ENCODE measurements around the gene SPTBN1.

SPTBN1 gene

GRCh38 chr2:54444503-54444902, 11.6 kb upstream of the SPTBN1 start:
- CTCF ChIA-PET: no interaction called here
- POLR2A ChIA-PET: no interaction called here
- no peak for DNase-seq (ENCODE audit: extremely low spot score)
- no peak for TF ChIP-seq FOXK2 (IDR thresholded peaks at IDR 0.05)
- TF ChIP-seq FOXM1 (IDR thresholded peaks at IDR 0.05; ENCODE audit: borderline replicate concordance): no peak
- no peak for TF ChIP-seq PKNOX1 (IDR thresholded peaks at IDR 0.05)
- no peak for TF ChIP-seq NFRKB (IDR thresholded peaks at IDR 0.05)
- TF ChIP-seq CTBP1 (IDR thresholded peaks at IDR 0.05; ENCODE audit: borderline replicate concordance): no peak
- no peak for TF ChIP-seq L3MBTL2 (conservative IDR thresholded peaks at IDR 0.05)
- TF ChIP-seq TARDBP (IDR thresholded peaks at IDR 0.05): no peak
- no peak for TF ChIP-seq HDGF (IDR thresholded peaks at IDR 0.05; ENCODE audit: borderline replicate concordance)
- no peak for TF ChIP-seq ARNT (IDR thresholded peaks at IDR 0.05)

- CTCF ChIA-PET: interaction anchor here (0.7 kb wide), 1 partner anchor 20 kb away, joined by 3 read pairs; no protein-coding TSS in a partner anchor
- no peak for DNase-seq (ENCODE audit: extremely low spot score)
- POLR2A ChIA-PET: no interaction called here
- TF ChIP-seq ELF4 (IDR thresholded peaks at IDR 0.05) (no peak), CTBP1 (IDR thresholded peaks at IDR 0.05; ENCODE audit: borderline replicate concordance) (no peak), L3MBTL2 (conservative IDR thresholded peaks at IDR 0.05) (no peak), ARNT (IDR thresholded peaks at IDR 0.05) (no peak), ZNF384 (IDR thresholded peaks at IDR 0.05) (no peak), HDGF (IDR thresholded peaks at IDR 0.05; ENCODE audit: borderline replicate concordance) (no peak), LEF1 (IDR thresholded peaks at IDR 0.05; ENCODE audit: borderline replicate concordance) (no peak), TARDBP (IDR thresholded peaks at IDR 0.05) (no peak), FOXK2 (IDR thresholded peaks at IDR 0.05) (no peak), BHLHE40 (IDR thresholded peaks at IDR 0.05; ENCODE audit: borderline replicate concordance) (no peak)
These were observed 10.0 kb upstream of the SPTBN1 start for GRCh38 chr2:54446122-54446521.

- ChIA-PET POLR2A (no interaction called here), CTCF (interaction anchor here (0.7 kb wide), 1 partner anchor 20 kb away, joined by 3 read pairs; no protein-coding TSS in a partner anchor)
- no peak for TF ChIP-seq HDGF (IDR thresholded peaks at IDR 0.05; ENCODE audit: borderline replicate concordance)
- TF ChIP-seq LEF1 (IDR thresholded peaks at IDR 0.05; ENCODE audit: borderline replicate concordance): no peak
- no peak for TF ChIP-seq PKNOX1 (IDR thresholded peaks at IDR 0.05)
- no peak for TF ChIP-seq ZNF384 (IDR thresholded peaks at IDR 0.05)
- TF ChIP-seq L3MBTL2 (conservative IDR thresholded peaks at IDR 0.05): no peak
- no peak for TF ChIP-seq BHLHE40 (IDR thresholded peaks at IDR 0.05; ENCODE audit: borderline replicate concordance)
- no peak for TF ChIP-seq CTBP1 (IDR thresholded peaks at IDR 0.05; ENCODE audit: borderline replicate concordance)
- TF ChIP-seq FOXM1 (IDR thresholded peaks at IDR 0.05; ENCODE audit: borderline replicate concordance): no peak
- no peak for TF ChIP-seq FOXA1 (IDR thresholded peaks at IDR 0.05)
- TF ChIP-seq NFRKB (IDR thresholded peaks at IDR 0.05): no peak
- TF ChIP-seq ELF4 (IDR thresholded peaks at IDR 0.05): no peak
- TF ChIP-seq FOXK2 (IDR thresholded peaks at IDR 0.05): no peak
- no peak for DNase-seq (ENCODE audit: extremely low spot score)
These were observed 9.5 kb upstream of the SPTBN1 start for GRCh38 chr2:54446625-54447024.

GRCh38 chr2:54454548-54455130, 1.5 kb upstream of the SPTBN1 start:
- POLR2A ChIA-PET: no interaction called here
- DNase-seq (ENCODE audit: extremely low spot score): no peak
- CTCF ChIA-PET: no interaction called here
- TF ChIP-seq FOXA1 (IDR thresholded peaks at IDR 0.05) (no peak), NFRKB (IDR thresholded peaks at IDR 0.05) (no peak), HDGF (IDR thresholded peaks at IDR 0.05; ENCODE audit: borderline replicate concordance) (no peak), L3MBTL2 (conservative IDR thresholded peaks at IDR 0.05) (no peak), BHLHE40 (IDR thresholded peaks at IDR 0.05; ENCODE audit: borderline replicate concordance) (no peak), SUZ12 (IDR thresholded peaks at IDR 0.05) (no peak), SP1 (IDR thresholded peaks at IDR 0.05) (no peak), ARNT (IDR thresholded peaks at IDR 0.05) (no peak), PKNOX1 (IDR thresholded peaks at IDR 0.05) (no peak)

GRCh38 chr2:54455131-54455562, 980 bp upstream of the SPTBN1 start:
- DNase-seq (ENCODE audit: extremely low spot score): no peak
- no peak for TF ChIP-seq ELF4 (IDR thresholded peaks at IDR 0.05)
- TF ChIP-seq LEF1 (IDR thresholded peaks at IDR 0.05; ENCODE audit: borderline replicate concordance): no peak
- no peak for TF ChIP-seq TARDBP (IDR thresholded peaks at IDR 0.05)
- no peak for TF ChIP-seq FOXK2 (IDR thresholded peaks at IDR 0.05)
- TF ChIP-seq ZNF384 (IDR thresholded peaks at IDR 0.05): no peak
- no peak for TF ChIP-seq BHLHE40 (IDR thresholded peaks at IDR 0.05; ENCODE audit: borderline replicate concordance)
- TF ChIP-seq FOXA1 (IDR thresholded peaks at IDR 0.05): no peak
- no peak for TF ChIP-seq CTBP1 (IDR thresholded peaks at IDR 0.05; ENCODE audit: borderline replicate concordance)
- TF ChIP-seq SUZ12 (IDR thresholded peaks at IDR 0.05): no peak
- no peak for TF ChIP-seq SP1 (IDR thresholded peaks at IDR 0.05)
- no peak for TF ChIP-seq FOXM1 (IDR thresholded peaks at IDR 0.05; ENCODE audit: borderline replicate concordance)
- TF ChIP-seq HDGF (IDR thresholded peaks at IDR 0.05; ENCODE audit: borderline replicate concordance): no peak
- no peak for TF ChIP-seq L3MBTL2 (conservative IDR thresholded peaks at IDR 0.05)
- no peak for TF ChIP-seq NFRKB (IDR thresholded peaks at IDR 0.05)
- TF ChIP-seq PKNOX1 (IDR thresholded peaks at IDR 0.05): no peak
- TF ChIP-seq ARNT (IDR thresholded peaks at IDR 0.05): no peak
- POLR2A ChIA-PET: no interaction called here
- CTCF ChIA-PET: no interaction called here

GRCh38 chr2:54456362-54456611, 160 bp downstream of the SPTBN1 start:
- ChIA-PET POLR2A (no interaction called here), CTCF (no interaction called here)
- no peak for DNase-seq (ENCODE audit: extremely low spot score)
- TF ChIP-seq PKNOX1 (IDR thresholded peaks at IDR 0.05) (no peak), FOXA1 (IDR thresholded peaks at IDR 0.05) (no peak), FOXK2 (IDR thresholded peaks at IDR 0.05) (no peak), LEF1 (IDR thresholded peaks at IDR 0.05; ENCODE audit: borderline replicate concordance) (no peak), L3MBTL2 (conservative IDR thresholded peaks at IDR 0.05) (no peak), ARNT (IDR thresholded peaks at IDR 0.05) (no peak), BHLHE40 (IDR thresholded peaks at IDR 0.05; ENCODE audit: borderline replicate concordance) (no peak), SP1 (IDR thresholded peaks at IDR 0.05) (no peak), FOXM1 (IDR thresholded peaks at IDR 0.05; ENCODE audit: borderline replicate concordance) (no peak), NFRKB (IDR thresholded peaks at IDR 0.05) (no peak), SUZ12 (IDR thresholded peaks at IDR 0.05) (no peak), ELF4 (IDR thresholded peaks at IDR 0.05) (no peak), HDGF (IDR thresholded peaks at IDR 0.05; ENCODE audit: borderline replicate concordance) (no peak), CTBP1 (IDR thresholded peaks at IDR 0.05; ENCODE audit: borderline replicate concordance) (no peak), ZNF384 (IDR thresholded peaks at IDR 0.05) (no peak), TARDBP (IDR thresholded peaks at IDR 0.05) (no peak)

Measured in HEK293T (cell line).